HCT116 (cell line): Measurements from ENCODE around the gene PREX1. TPM values are rescaled to one million over a fixed set of nuclear protein-coding genes. Genes with fewer than 3 reads are reported as not detected.
"Not testable (repeated sequence)": the region's sequence is repeated elsewhere in the genome, so short reads cannot be mapped to it uniquely, and the experiment has no call there.

Source experiments
- ATAC-seq: fragments of 200-7000 bp; cut with Tn5 transposase; 2 replicates; pipeline ENCODE4 v1.9.1; 2020; ENCODE audit warnings: mild to moderate bottlenecking, moderate library complexity
- BruUV-seq: library from RNA; stranded (reverse); fragments of 400-500 nt; replicated peaks from 2 replicates; lab custom pipeline; 2021; lab: Mats Ljungman, UMichigan
- CTCF ChIA-PET: fragments of 300-600 bp; sonication (Branson Sonifier 250); formaldehyde crosslinking; loops from one replicate; lab custom pipeline; 2021; ENCODE audit warnings: antibody characterized with exemption; lab: Charles Lee
- POLR2A ChIA-PET: fragments of 300-600, 350-600 bp; sonication (Branson Sonifier 250); formaldehyde crosslinking; loops from one replicate; lab custom pipeline; 2021; ENCODE audit warnings: antibody characterized with exemption; lab: Charles Lee
- RAD21 ChIA-PET, 2 experiments: fragments of 300-600 bp; sonication (Branson Sonifier 250); formaldehyde crosslinking; loops; one replicate each; lab custom pipeline; 2023; ENCODE audit warnings: low total read pairs in 2 of 2; ENCODE audit not compliant: uncharacterized antibody in 2 of 2, unreplicated experiment in 2 of 2, low non-redundant PET in 1 of 2; lab: Charles Lee
- DNase-seq: peaks from one replicate; pipeline ENCODE4 v3.0.0-alpha.2; 2010; ENCODE audit warnings: low read depth, low spot score
- H2AFZ ChIP-seq: fragments of 200-600 bp; shearing (Covaris generic), sonication (generic); 2 replicates; pipeline ENCODE4 v1.6.1; 2017; ENCODE audit warnings: low read depth, mixed run types, mixed read lengths, antibody characterized with exemption, low read length; ENCODE audit not compliant: poor library complexity, severe bottlenecking
- H3K27ac ChIP-seq: 2 replicates; pipeline ENCODE4 v1.5.1; 2012; ENCODE audit warnings: low read depth, low read length
- H3K27me3 ChIP-seq: fragments of 200-600 bp; sonication (generic); 2 replicates; pipeline ENCODE4 v1.6.1; 2016; ENCODE audit warnings: mixed run types, low read length, mixed read lengths; ENCODE audit not compliant: insufficient read depth
- H3K36me3 ChIP-seq, 2 experiments: fragments of 200-500 bp in 1 of 2; fragments of 200-600 bp in 1 of 2; sonication (Bioruptor generic) in 1 of 2; sonication (generic) in 1 of 2; 2 replicates each; pipeline versions ENCODE4 v1.5.1 to v1.6.1; 2014 to 2016; ENCODE audit warnings: low read length in 2 of 2, inconsistent platforms in 1 of 2, mixed read lengths in 1 of 2, mixed run types in 1 of 2; ENCODE audit not compliant: insufficient read depth in 2 of 2, control insufficient read depth in 1 of 2
- H3K4me1 ChIP-seq, 2 experiments: fragments of 200-600 bp in 1 of 2; sonication (generic) in 1 of 2; 2 replicates each; pipeline versions ENCODE4 v1.5.1 to v1.6.1; 2012 to 2017; ENCODE audit warnings: low read length in 2 of 2, inconsistent platforms in 1 of 2, mild to moderate bottlenecking in 1 of 2, mixed read lengths in 1 of 2, mixed run types in 1 of 2, moderate library complexity in 1 of 2; ENCODE audit not compliant: insufficient read depth in 2 of 2, control insufficient read depth in 1 of 2
- H3K4me2 ChIP-seq: fragments of 200-600 bp; sonication (generic); 2 replicates; pipeline ENCODE4 v1.6.1; 2017; ENCODE audit warnings: mixed run types, low read length, mixed read lengths
- H3K4me3 ChIP-seq, 2 experiments: fragments of 200-600 bp in 1 of 2; sonication (generic) in 1 of 2; replicated peaks in 1 of 2; 2 replicates each; pipeline ENCODE4 v1.5.1; 2011 to 2016; ENCODE audit warnings: low read length in 2 of 2, control low read depth in 1 of 2, low read depth in 1 of 2, mild to moderate bottlenecking in 1 of 2, mixed read lengths in 1 of 2, mixed run types in 1 of 2
- H3K79me2 ChIP-seq: fragments of 200-600 bp; sonication (generic); 2 replicates; pipeline ENCODE4 v1.6.1; 2017; ENCODE audit warnings: mild to moderate bottlenecking, mixed run types, low read length, moderate library complexity, mixed read lengths; ENCODE audit not compliant: insufficient read depth
- H3K9ac ChIP-seq: fragments of 200-600 bp; sonication (generic); 2 replicates; pipeline ENCODE4 v1.6.1; 2016; ENCODE audit warnings: low read length, mixed read lengths
- H3K9me2 ChIP-seq: fragments of 200-600 bp; sonication (generic), shearing (Covaris generic); 2 replicates; pipeline ENCODE4 v1.6.1; 2017; ENCODE audit warnings: mixed run types, mild to moderate bottlenecking, moderate library complexity; ENCODE audit not compliant: insufficient read depth
- H3K9me3 ChIP-seq, 2 experiments: fragments of 200-500 bp in 1 of 2; fragments of 200-600 bp in 1 of 2; sonication (Bioruptor generic) in 1 of 2; sonication (generic) in 1 of 2; 2 replicates each; pipeline ENCODE4 v1.6.1; 2014 to 2017; ENCODE audit warnings: low read length in 2 of 2, mixed read lengths in 2 of 2, inconsistent platforms in 1 of 2, low read depth in 1 of 2, mild to moderate bottlenecking in 1 of 2, mixed run types in 1 of 2, moderate library complexity in 1 of 2; ENCODE audit not compliant: control insufficient read depth in 1 of 2, insufficient read depth in 1 of 2
- H4K20me1 ChIP-seq: fragments of 200-600 bp; sonication (generic), shearing (Covaris generic); 2 replicates; pipeline ENCODE4 v1.6.1; 2017; ENCODE audit warnings: mixed run types, mild to moderate bottlenecking, moderate library complexity; ENCODE audit not compliant: insufficient read depth
- ELF1 ChIP-seq: IDR thresholded peaks from 2 replicates; pipeline ENCODE4 v1.6.1; 2012; ENCODE audit warnings: low read depth, borderline replicate concordance
- POLR2A ChIP-seq: IDR thresholded peaks from 2 replicates; pipeline ENCODE4 v1.7.0; 2011; ENCODE audit warnings: borderline replicate concordance; ENCODE audit not compliant: insufficient read depth, insufficient read length; ENCODE audit errors: extremely low read depth
- ZNF274 ChIP-seq: fragments of 200-500 bp; sonication (Bioruptor generic); IDR thresholded peaks from 2 replicates; pipeline ENCODE4 v1.6.1; 2014; ENCODE audit warnings: mild to moderate bottlenecking, low read depth, low read length, inconsistent platforms
- intact Hi-C: fragments of 100-400 bp; cut with micrococcal nuclease; formaldehyde crosslinking; loops from 2 replicates; pipeline ENCODE4 v1.10.0; 2022
- total RNA-seq: library from RNA; stranded (reverse); gene quantifications from one replicate; pipeline ENCODE4 v1.2.1, GENCODE V29; 2021; ENCODE audit not compliant: unreplicated experiment
- TF ChIP-seq, protein P1 (sequence below), 3 experiments: fragments of 200-600 bp in 1 of 3; sonication (generic) in 1 of 3; IDR thresholded peaks in 2 of 3; conservative IDR thresholded peaks in 1 of 3; 2 replicates each; pipeline ENCODE4 v1.5.1; 2012 to 2017; ENCODE audit warnings: low read depth in 2 of 3, low read length in 2 of 3, antibody characterized with exemption in 1 of 3, borderline replicate concordance in 1 of 3, control low read depth in 1 of 3, mild to moderate bottlenecking in 1 of 3, mixed read lengths in 1 of 3, mixed run types in 1 of 3, moderate library complexity in 1 of 3; ENCODE audit not compliant: insufficient read depth in 1 of 3

Gene PREX1
- total RNA-seq, 1 experiment from 2014 or later: 6.1 TPM

DNA sequence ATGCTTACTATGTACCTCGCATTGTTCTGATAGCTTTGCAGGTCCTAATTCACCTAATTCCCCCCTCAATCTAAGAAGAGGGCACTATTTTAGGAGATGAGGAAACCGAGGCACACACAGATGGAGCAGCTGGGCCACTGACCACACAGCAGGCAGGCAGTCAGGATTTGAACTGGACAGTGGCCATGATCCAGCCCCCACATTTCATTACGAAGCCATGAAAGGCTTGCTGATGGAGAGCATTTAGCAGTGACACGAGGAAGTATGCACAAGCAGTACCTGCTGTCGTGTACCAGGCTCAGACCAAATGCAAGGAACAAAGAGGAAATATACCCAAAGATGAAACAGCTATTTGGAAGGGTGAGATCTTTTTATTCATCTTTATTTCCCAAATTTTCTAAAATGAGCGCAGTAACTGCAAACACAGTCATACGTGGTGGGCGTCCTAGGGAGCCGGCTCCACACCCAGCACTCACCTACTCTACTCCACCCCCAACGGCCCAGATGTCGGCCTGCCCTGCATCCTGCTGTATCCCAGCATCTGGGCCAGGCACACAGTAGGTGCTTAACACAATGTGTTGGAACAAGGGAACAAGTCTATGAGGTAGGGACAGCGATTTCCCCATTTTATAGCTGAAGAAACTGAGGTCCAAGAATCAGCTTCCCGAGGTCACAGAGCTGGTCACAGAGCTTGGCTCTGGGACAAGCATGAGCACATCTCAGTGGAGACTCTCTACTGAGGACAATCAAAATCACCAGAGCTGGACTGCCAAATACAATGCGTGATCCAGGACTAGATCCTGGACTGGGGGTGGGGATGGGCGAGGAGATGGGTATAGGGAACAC is 15.0 kb downstream of the PREX1 start (continued):
- TF ChIP-seq POLR2A (no peak), ELF1 (no peak), ZNF274 (no peak)
- TF ChIP-seq, protein P1, sequence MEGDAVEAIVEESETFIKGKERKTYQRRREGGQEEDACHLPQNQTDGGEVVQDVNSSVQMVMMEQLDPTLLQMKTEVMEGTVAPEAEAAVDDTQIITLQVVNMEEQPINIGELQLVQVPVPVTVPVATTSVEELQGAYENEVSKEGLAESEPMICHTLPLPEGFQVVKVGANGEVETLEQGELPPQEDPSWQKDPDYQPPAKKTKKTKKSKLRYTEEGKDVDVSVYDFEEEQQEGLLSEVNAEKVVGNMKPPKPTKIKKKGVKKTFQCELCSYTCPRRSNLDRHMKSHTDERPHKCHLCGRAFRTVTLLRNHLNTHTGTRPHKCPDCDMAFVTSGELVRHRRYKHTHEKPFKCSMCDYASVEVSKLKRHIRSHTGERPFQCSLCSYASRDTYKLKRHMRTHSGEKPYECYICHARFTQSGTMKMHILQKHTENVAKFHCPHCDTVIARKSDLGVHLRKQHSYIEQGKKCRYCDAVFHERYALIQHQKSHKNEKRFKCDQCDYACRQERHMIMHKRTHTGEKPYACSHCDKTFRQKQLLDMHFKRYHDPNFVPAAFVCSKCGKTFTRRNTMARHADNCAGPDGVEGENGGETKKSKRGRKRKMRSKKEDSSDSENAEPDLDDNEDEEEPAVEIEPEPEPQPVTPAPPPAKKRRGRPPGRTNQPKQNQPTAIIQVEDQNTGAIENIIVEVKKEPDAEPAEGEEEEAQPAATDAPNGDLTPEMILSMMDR (IDR thresholded peaks at IDR 0.05 in 2 of 3, conservative IDR thresholded peaks at IDR 0.05 in 1 of 3; ENCODE audit: borderline replicate concordance in 1 of 3, insufficient read depth in 1 of 3, low read depth in 2 of 3, low read length in 2 of 3): no peak

DNA sequence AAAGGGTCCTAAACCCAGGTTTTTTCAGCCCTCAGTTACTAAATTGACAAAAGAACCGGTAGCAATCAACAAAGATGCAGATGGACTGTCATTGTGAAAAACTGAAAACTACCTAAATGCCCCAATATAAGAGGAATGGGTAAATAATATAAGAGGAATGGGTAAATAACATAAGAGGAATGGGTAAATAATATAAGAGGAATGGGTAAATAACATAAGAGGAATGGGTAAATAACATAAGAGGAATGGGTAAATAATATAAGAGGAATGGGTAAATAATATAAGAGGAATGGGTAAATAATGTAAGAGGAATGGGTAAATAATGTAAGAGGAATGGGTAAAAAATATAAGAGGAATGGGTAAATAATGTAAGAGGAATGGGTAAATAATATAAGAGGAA is 15.7 kb downstream of the PREX1 start:
- POLR2A ChIA-PET, BruUV-seq, H3K9me2 ChIP-seq, H3K79me2 ChIP-seq, H3K36me3 ChIP-seq, H3K9me3 ChIP-seq, ATAC-seq, intact Hi-C loops, CTCF ChIA-PET, H3K4me1 ChIP-seq, H3K4me3 ChIP-seq, H3K27ac ChIP-seq, RAD21 ChIA-PET, H3K9ac ChIP-seq, H3K27me3 ChIP-seq, H2AFZ ChIP-seq, H4K20me1 ChIP-seq, DNase-seq, H3K4me2 ChIP-seq: not testable (repeated sequence)
